HFF-Myc (cell line): Measurements from ENCODE around the gene MAPK7.

ENCODE experiments used
- DNase-seq: peaks from one replicate; pipeline ENCODE4 v3.0.0-alpha.2; 2011; ENCODE audit warnings: low read depth; ENCODE audit errors: extremely low read depth
- H3K4me3 ChIP-seq: replicated peaks from 2 replicates; pipeline ENCODE4 v1.5.1; 2011; ENCODE audit warnings: low read depth, mild to moderate bottlenecking, control low read depth, low read length
- TF ChIP-seq, protein P1 (sequence below): IDR thresholded peaks from 2 replicates; pipeline ENCODE4 v1.5.1; 2012; ENCODE audit warnings: mild to moderate bottlenecking, low read depth, low read length, control low read depth; ENCODE audit errors: missing control alignments

Gene MAPK7

DNA sequence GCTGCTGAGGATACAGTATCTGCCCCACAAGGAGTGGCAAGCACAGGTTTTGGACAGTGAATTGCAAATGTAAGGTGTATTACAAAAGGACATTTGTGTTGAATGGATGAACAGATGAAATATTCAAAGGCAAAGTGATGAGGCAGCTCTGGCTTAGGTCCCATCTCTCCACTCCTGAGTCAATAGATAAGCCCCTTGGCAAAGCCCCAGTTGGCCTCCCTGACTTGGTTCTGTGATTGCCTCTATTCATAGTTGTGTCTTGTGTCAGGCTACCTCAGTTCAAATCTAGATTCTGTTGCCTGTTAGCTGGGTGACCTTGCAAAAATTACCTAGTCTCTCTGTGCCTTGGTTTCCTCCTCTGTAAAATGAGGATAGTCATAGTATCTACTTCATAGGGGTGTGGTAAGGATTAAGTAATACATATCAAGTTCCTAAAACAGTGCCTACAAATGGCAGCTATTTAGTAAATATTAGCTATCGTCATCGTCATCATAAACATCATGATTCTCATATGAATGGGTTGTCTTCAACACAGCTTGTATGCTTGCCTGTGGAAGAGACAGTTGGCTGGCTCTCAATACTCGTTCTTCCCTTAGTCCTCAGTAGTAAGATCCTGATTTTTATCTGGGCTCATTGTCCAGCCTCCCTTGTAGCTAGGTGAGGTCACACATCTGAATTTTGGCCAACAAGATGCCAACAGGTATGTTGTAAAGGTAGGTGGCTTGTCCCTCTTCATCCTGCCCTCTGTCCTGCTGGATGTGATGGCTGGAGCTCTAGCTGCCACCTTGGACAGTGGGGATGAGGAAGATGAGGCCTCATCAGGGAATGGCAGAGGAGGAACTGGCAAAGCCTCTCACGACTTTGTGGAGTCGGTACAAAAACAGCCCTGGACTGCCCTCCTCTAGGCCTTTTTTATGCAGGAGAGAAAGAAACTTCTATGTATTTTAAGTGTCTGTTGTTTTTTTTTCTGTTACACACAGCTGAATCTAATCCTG is 10.8 kb downstream of the MAPK7 start:
- DNase-seq: no peak
- H3K4me3 ChIP-seq: no peak overlapping the region
- TF ChIP-seq, protein P1, sequence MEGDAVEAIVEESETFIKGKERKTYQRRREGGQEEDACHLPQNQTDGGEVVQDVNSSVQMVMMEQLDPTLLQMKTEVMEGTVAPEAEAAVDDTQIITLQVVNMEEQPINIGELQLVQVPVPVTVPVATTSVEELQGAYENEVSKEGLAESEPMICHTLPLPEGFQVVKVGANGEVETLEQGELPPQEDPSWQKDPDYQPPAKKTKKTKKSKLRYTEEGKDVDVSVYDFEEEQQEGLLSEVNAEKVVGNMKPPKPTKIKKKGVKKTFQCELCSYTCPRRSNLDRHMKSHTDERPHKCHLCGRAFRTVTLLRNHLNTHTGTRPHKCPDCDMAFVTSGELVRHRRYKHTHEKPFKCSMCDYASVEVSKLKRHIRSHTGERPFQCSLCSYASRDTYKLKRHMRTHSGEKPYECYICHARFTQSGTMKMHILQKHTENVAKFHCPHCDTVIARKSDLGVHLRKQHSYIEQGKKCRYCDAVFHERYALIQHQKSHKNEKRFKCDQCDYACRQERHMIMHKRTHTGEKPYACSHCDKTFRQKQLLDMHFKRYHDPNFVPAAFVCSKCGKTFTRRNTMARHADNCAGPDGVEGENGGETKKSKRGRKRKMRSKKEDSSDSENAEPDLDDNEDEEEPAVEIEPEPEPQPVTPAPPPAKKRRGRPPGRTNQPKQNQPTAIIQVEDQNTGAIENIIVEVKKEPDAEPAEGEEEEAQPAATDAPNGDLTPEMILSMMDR: no peak

DNA sequence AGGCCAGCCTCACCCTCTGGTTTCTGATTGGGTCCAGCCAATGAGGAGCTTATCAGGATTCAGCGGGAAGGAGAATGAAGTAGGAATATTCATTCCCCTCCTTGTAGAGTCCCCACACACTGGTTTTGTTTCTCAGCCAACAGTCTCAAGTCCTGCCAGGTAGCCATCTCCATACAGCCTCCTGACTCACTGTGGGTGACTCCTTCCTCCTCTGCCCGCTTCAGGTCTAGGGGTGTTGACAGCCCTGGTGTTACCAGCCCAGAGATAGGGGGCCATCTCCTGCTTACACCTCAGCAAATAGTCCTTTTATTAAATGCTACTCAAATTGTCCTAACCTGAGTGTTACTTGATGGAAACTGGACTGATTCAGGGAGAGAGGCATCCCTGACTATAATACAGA is 12.7 kb downstream of the MAPK7 start:
- DNase-seq: no peak
- TF ChIP-seq, protein P1: no peak

DNA sequence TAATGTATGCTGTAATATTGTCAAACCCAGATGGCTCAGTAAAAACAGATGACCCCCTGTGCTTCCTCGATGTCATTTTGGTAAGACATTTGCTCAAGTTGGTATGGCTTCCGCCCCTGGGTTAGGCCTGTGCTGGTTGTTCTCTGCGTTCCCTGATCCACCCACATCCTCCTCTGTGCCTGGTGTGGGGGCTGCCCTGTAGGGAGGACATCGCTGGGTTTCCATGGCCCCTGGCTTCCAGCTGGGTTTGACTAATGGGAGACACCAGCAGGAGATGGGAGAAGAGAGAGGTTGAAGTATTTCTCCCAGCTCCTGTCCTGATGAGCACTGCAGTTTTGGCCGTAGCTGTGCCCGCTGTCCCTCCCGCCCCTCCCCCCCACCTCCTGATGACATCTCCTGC is 13.1 kb downstream of the MAPK7 start:
- H3K4me3 ChIP-seq: no peak overlapping the region
- DNase-seq: no peak
- TF ChIP-seq, protein P1: no peak

More for the DNA sequence above, 12.7 kb downstream of the MAPK7 start:
- no peak overlapping the region for H3K4me3 ChIP-seq

DNA sequence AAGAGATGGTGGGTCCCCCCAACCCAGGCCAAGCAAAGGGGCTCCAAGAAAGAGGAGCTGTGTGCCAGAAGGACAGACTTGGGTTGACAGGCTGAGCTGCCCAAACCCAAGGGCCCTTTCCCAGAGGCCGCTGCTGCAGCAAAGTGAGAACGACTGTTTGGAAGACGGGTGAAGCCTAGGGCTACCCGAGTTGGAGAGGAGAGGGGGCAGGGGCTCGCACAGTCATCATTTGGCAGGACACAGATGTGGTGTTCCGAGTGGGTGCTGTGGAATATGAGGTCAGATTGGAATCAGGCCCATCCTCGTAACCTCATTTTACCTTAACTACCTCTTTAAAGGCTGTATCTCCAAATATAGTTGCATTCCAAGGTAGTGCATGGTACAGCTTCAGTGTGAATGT is 14.0 kb downstream of the MAPK7 start:
- DNase-seq: no peak

DNA sequence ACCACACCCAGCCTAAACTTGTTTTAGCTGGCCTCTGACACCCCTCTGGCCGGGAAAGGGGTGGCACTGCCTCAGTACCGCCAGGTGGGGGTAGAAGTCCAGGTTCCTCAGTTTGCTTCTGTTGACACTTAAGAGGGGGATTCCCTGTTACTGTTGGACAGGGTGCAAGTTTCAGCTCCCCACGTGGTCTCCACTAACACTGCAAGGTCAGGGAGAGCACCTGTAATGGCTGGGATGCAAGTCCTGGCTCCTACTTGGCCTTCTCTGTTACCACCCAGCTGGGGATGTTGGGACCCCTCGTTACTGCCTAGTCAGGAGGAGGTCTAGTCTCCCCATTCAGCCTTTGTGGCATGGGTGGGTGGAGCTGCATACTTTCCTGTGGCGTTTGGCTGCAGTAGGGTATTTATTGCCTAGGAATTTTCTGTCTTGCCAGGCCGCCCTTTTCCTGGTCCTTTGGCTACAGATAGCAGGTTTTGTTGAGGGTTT is 19.3 kb downstream of the MAPK7 start:
- TF ChIP-seq, protein P1: no peak
- H3K4me3 ChIP-seq: no peak overlapping the region
- DNase-seq: no peak

More for the DNA sequence above, 14.0 kb downstream of the MAPK7 start:
- TF ChIP-seq, protein P1: no peak
- no peak overlapping the region for H3K4me3 ChIP-seq

DNA sequence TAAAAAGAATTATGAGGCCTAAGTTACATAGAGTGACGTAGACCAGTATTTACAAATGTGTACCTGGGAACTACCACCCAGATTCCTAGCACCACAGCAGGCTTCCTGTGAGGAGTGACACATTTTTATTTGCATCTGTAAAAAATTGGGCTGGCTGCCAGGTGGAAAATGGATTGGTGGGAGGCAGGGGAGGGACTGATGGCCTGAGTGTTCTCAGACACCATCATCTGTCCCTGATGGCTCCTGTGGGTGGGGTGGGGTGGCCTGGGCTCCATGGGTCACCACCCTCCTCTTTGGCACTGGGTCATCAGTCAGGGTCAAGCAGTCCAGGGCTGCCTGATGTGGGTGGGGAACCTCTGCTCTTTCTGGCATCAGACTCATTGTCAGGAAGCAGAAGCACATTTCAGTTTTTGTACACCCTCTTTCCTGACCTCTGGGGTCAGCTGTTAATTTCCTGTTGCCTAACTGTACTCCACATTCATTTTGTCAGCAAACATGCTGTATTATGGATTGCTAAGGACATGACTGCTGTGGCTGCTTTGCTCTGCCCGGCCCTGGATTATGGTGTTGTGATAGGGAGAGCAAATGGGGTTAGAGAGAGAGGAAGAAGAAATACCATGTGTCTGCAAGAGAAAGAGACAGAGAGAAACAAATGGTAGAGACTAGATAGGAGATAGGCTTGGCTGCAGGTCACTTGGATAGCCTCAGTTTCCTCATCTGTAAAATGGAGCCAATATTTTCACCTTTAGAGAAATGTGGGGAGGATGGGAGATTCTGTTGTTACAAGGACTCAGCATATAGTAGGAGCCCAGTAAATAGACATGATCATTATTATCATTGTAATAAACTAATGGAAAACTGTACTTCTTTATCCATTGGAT is 20.2 kb downstream of the MAPK7 start:
- no peak for DNase-seq
- no peak overlapping the region for H3K4me3 ChIP-seq
- TF ChIP-seq, protein P1: no peak
